ENCODE measurements around the gene NUDT8. TPM values are rescaled to one million over a fixed set of nuclear protein-coding genes. Genes with fewer than 3 reads are reported as not detected.
A peak's percentile ranks its signal among the peaks of the same experiment; 100 is the strongest.

NUDT8 gene
- total RNA-seq, 4 donors from 2014 or later = 11.0 to 21.3 (median 20.0) TPM

- Histone ChIP-seq H3K4me3 (peak overlapping the region; percentile 59 to 91 (median 77)), H3K9me3 (no peaks in the 10 kb centered on the region), H3K27ac (peak overlapping the region; percentile 95 to 97 (median 96)), H3K4me1 (peaks cover 0 to 23% (median 15%) of the 10 kb centered on the region in 4 donors), H3K36me3 (peaks cover 0 to 46% (median 6%) of the 10 kb centered on the region in 3 donors), H3K27me3 (no peaks in the 10 kb centered on the region)
- peak; percentile 61 to 62 for DNase-seq (ENCODE audit: low spot score in 2 of 2)
- no peak for TF ChIP-seq CTCF (IDR thresholded peaks at IDR 0.05)
- TF ChIP-seq EP300 (IDR thresholded peaks at IDR 0.05) = no peak
- TF ChIP-seq POLR2A (IDR thresholded peaks at IDR 0.05) = no peak
- 9 to 15% methylated on average over 28 to 32 of the region's 33 CpGs for WGBS, 2 donors
Observed at GRCh38 chr11:67584205-67584880, 45.4 kb downstream of the NUDT8 start.

- Histone ChIP-seq H3K4me3 (peak within 1 kb of the TSS; percentile 59 to 91 (median 77)), H3K9me3 (no peaks in the 10 kb centered on the region), H3K27me3 (no peaks in the 10 kb centered on the region), H3K27ac (peak within 1 kb of the TSS; percentile 95 to 97 (median 96)), H3K4me1 (peaks cover 0 to 23% (median 15%) of the 10 kb centered on the region in 4 donors), H3K36me3 (peaks cover 0 to 38% (median 6%) of the 10 kb centered on the region in 3 donors)
- DNase-seq (ENCODE audit: low spot score in 2 of 2) = peak; percentile 83 to 90
- 2% methylated on average over 36 to 60 of the region's 81 CpGs for WGBS, 2 donors
- TF ChIP-seq EP300 (IDR thresholded peaks at IDR 0.05) = peak in 1 of 2 donors; percentile 95
- TF ChIP-seq POLR2A (IDR thresholded peaks at IDR 0.05) = peak; percentile 70 to 90
- TF ChIP-seq CTCF (IDR thresholded peaks at IDR 0.05) = peak; percentile 60 to 96 (median 95)
Observed at GRCh38 chr11:67583247-67584204, 46.2 kb downstream of the NUDT8 start, which contains the start of gene GSTP1. Gene GSTP1 (plus strand): TSS chr11:67583812. CDS start chr11:67583844, 32 bp downstream.

- H3K9me3 ChIP-seq = no peaks in the 10 kb centered on the region
- no peak overlapping the region for H3K4me3 ChIP-seq
- H3K36me3 ChIP-seq = peaks cover 0 to 23% (median 6%) of the 10 kb centered on the region in 3 donors
- peaks cover 0 to 23% (median 15%) of the 10 kb centered on the region in 4 donors for H3K4me1 ChIP-seq
- 71 to 74% methylated on average over 4 of the region's 4 CpGs for WGBS, 2 donors
- peaks cover 0 to 5% of the 10 kb centered on the region in 2 donors for H3K27me3 ChIP-seq
- H3K27ac ChIP-seq = no peak overlapping the region
- TF ChIP-seq POLR2A (IDR thresholded peaks at IDR 0.05) (no peak), CTCF (IDR thresholded peaks at IDR 0.05) (no peak), EP300 (IDR thresholded peaks at IDR 0.05) (no peak)
- no peak for DNase-seq (ENCODE audit: low spot score in 2 of 2)
Observed at GRCh38 chr11:67582011-67582410, 47.7 kb downstream of the NUDT8 start.

- TF ChIP-seq EP300 (IDR thresholded peaks at IDR 0.05) (no peak), CTCF (IDR thresholded peaks at IDR 0.05) (no peak), POLR2A (IDR thresholded peaks at IDR 0.05) (no peak)
- WGBS, 2 donors = 44 to 46% methylated on average over 11 of the region's 11 CpGs
- H3K27me3 ChIP-seq = peaks cover 0 to 5% of the 10 kb centered on the region in 2 donors
Observed at GRCh38 chr11:67581469-67581868, 48.3 kb downstream of the NUDT8 start.

More at GRCh38 chr11:67581469-67581868, 48.3 kb downstream of the NUDT8 start:
- Histone ChIP-seq H3K9me3 (no peaks in the 10 kb centered on the region), H3K27ac (no peak overlapping the region), H3K36me3 (peaks cover 0 to 17% (median 6%) of the 10 kb centered on the region in 3 donors), H3K4me3 (no peak overlapping the region), H3K4me1 (peaks cover 0 to 23% (median 15%) of the 10 kb centered on the region in 4 donors)
- DNase-seq (ENCODE audit: low spot score in 2 of 2) = no peak
